ENCODE data around the gene KCNAB2.
A peak's percentile ranks its signal among the peaks of the same experiment; 100 is the strongest.

Gene KCNAB2

GRCh38 chr1:6105763-6106162 lies 60.1 kb downstream of the KCNAB2 start:
- TF ChIP-seq CTCF (IDR thresholded peaks at IDR 0.05; ENCODE audit: low read depth, low read length): no peak
- no peak overlapping the region for H3K4me3 ChIP-seq (replicated peaks in 1 of 2; ENCODE audit: low read depth in 2 of 2, low read length in 2 of 2)
- no peak for DNase-seq (ENCODE audit: low read depth in 2 of 2)

- no peak overlapping the region for H3K4me3 ChIP-seq (replicated peaks in 1 of 2; ENCODE audit: low read depth in 2 of 2, low read length in 2 of 2)
- TF ChIP-seq CTCF (IDR thresholded peaks at IDR 0.05; ENCODE audit: low read depth, low read length): no peak
- DNase-seq (ENCODE audit: low read depth in 2 of 2): no peak
Measured at GRCh38 chr1:6106321-6106731, 60.6 kb downstream of the KCNAB2 start.

- no peak overlapping the region for H3K4me3 ChIP-seq (replicated peaks in 1 of 2; ENCODE audit: low read depth in 2 of 2, low read length in 2 of 2)
- no peak for TF ChIP-seq CTCF (IDR thresholded peaks at IDR 0.05; ENCODE audit: low read depth, low read length)
- no peak for DNase-seq (ENCODE audit: low read depth in 2 of 2)
Measured at GRCh38 chr1:6106977-6107376, 61.3 kb downstream of the KCNAB2 start.

GRCh38 chr1:6107409-6108356 lies 62.0 kb downstream of the KCNAB2 start:
- H3K4me3 ChIP-seq (replicated peaks in 1 of 2; ENCODE audit: low read depth in 2 of 2, low read length in 2 of 2): no peak overlapping the region
- no peak for DNase-seq (ENCODE audit: low read depth in 2 of 2)
- TF ChIP-seq CTCF (IDR thresholded peaks at IDR 0.05; ENCODE audit: low read depth, low read length): no peak

GRCh38 chr1:6108476-6108875 lies 62.8 kb downstream of the KCNAB2 start:
- TF ChIP-seq CTCF (IDR thresholded peaks at IDR 0.05; ENCODE audit: low read depth, low read length): no peak
- no peak overlapping the region for H3K4me3 ChIP-seq (replicated peaks in 1 of 2; ENCODE audit: low read depth in 2 of 2, low read length in 2 of 2)

GRCh38 chr1:6108937-6109614 lies 63.4 kb downstream of the KCNAB2 start:
- peak; percentile 70 for TF ChIP-seq CTCF (IDR thresholded peaks at IDR 0.05; ENCODE audit: low read depth, low read length)
- peak; percentile 60 for DNase-seq (ENCODE audit: low read depth in 2 of 2)
- no peak overlapping the region for H3K4me3 ChIP-seq (replicated peaks in 1 of 2; ENCODE audit: low read depth in 2 of 2, low read length in 2 of 2)

More at GRCh38 chr1:6108476-6108875, 62.8 kb downstream of the KCNAB2 start:
- no peak for DNase-seq (ENCODE audit: low read depth in 2 of 2)

All from cardiac fibroblast (primary cell).